B cell (primary cell): ENCODE data around the gene RANBP3. TPM values are rescaled to one million over a fixed set of nuclear protein-coding genes. Genes with fewer than 3 reads are reported as not detected.

Source experiments
- ATAC-seq: fragments of 200-7000 bp; cut with Tn5 transposase; one replicate; pipeline ENCODE4 v1.10.0; 2021; ENCODE audit warnings: low read depth, mild to moderate bottlenecking, moderate number of reproducible peaks, moderate library complexity
- CTCF ChIA-PET: fragments of 350-600 bp; sonication (Branson Sonifier 250); formaldehyde crosslinking; loops from one replicate; lab custom pipeline; 2021; ENCODE audit warnings: antibody characterized with exemption, inconsistent platforms; lab: Charles Lee
- POLR2A ChIA-PET: fragments of 350-600 bp; sonication (Branson Sonifier 250); formaldehyde crosslinking; loops from one replicate; lab custom pipeline; 2021; ENCODE audit warnings: antibody characterized with exemption; lab: Charles Lee
- DNase-seq: peaks from one replicate; pipeline ENCODE4 v3.0.0; 2013
- H2AFZ ChIP-seq: 2 replicates; pipeline ENCODE4 v1.6.1; 2012; ENCODE audit warnings: mild to moderate bottlenecking, low read depth, low read length; ENCODE audit not compliant: insufficient read depth, poor library complexity, severe bottlenecking
- H3K27ac ChIP-seq, 2 donors: 1 replicate in 1 of 2; 2 replicates in 1 of 2; pipeline ENCODE4 v1.5.1; 2012 to 2013; ENCODE audit warnings: low read length in 2 of 2, mild to moderate bottlenecking in 2 of 2, moderate library complexity in 1 of 2
- H3K27me3 ChIP-seq, 4 experiments: fragments of 200-600 bp in 1 of 4; sonication (generic) in 1 of 4; replicated peaks in 1 of 4; 1 replicate in 2 of 4; 2 replicates in 2 of 4; pipeline versions ENCODE4 v1.6.1 to v1.7.0; 2013 to 2016; ENCODE audit warnings: low read length in 3 of 4, mild to moderate bottlenecking in 2 of 4, mixed read lengths in 1 of 4, moderate library complexity in 1 of 4; ENCODE audit not compliant: insufficient read depth in 4 of 4, control insufficient read depth in 3 of 4; ENCODE audit errors: control extremely low read depth in 1 of 4
- H3K36me3 ChIP-seq, 2 experiments: replicated peaks in 1 of 2; 1 replicate in 1 of 2; 2 replicates in 1 of 2; pipeline versions ENCODE4 v1.6.1 to v1.7.1; 2013; ENCODE audit warnings: low read length in 1 of 2; ENCODE audit not compliant: insufficient read depth in 2 of 2, control insufficient read depth in 1 of 2; ENCODE audit errors: control extremely low read depth in 1 of 2, extremely low read depth in 1 of 2
- H3K4me1 ChIP-seq, 2 donors: fragments of 200-600 bp in 1 of 2; sonication (generic) in 1 of 2; 1 replicate in 1 of 2; 2 replicates in 1 of 2; pipeline versions ENCODE4 v1.5.1 to v1.6.1; 2013 to 2017; ENCODE audit warnings: low read length in 2 of 2; ENCODE audit not compliant: control insufficient read depth in 2 of 2, insufficient read depth in 2 of 2
- H3K4me2 ChIP-seq: replicated peaks from 2 replicates; pipeline ENCODE3; 2012; ENCODE audit warnings: mild to moderate bottlenecking, low read depth, low read length; ENCODE audit not compliant: poor library complexity, severe bottlenecking
- H3K4me3 ChIP-seq, 5 experiments: fragments of 200-600 bp in 1 of 5; sonication (generic) in 1 of 5; 1 replicate in 3 of 5; 2 replicates in 2 of 5; pipeline versions ENCODE4 v1.5.1 to v1.7.0; 2011 to 2016; ENCODE audit warnings: low read length in 4 of 5, mild to moderate bottlenecking in 4 of 5, low read depth in 2 of 5, control low read depth in 1 of 5, moderate library complexity in 1 of 5; ENCODE audit not compliant: insufficient read depth in 1 of 5; ENCODE audit errors: control extremely low read depth in 1 of 5, extremely low read depth in 1 of 5
- H3K79me2 ChIP-seq: fragments of 200-600 bp; sonication (generic); one replicate; pipeline ENCODE4 v1.6.0; 2016; ENCODE audit warnings: low read length; ENCODE audit not compliant: control insufficient read depth, insufficient read depth
- H3K9ac ChIP-seq: fragments of 200-600 bp; sonication (generic); 2 replicates; pipeline ENCODE4 v1.6.1; 2017; ENCODE audit warnings: mild to moderate bottlenecking, low read length, moderate library complexity
- H3K9me3 ChIP-seq, 3 donors: one replicate each; pipeline versions ENCODE4 v1.6.1 to v1.7.1; 2013; ENCODE audit warnings: low read length in 2 of 3; ENCODE audit not compliant: control insufficient read depth in 2 of 3, insufficient read depth in 1 of 3; ENCODE audit errors: control extremely low read depth in 1 of 3
- H4K20me1 ChIP-seq: 2 replicates; pipeline ENCODE4 v1.6.0; 2012; ENCODE audit warnings: mild to moderate bottlenecking, low read length; ENCODE audit not compliant: insufficient read depth, control insufficient read depth, poor library complexity, severe bottlenecking
- H3K27ac Mint-ChIP-seq: one replicate; pipeline ENCODE4 v1.8.0; 2021; ENCODE audit warnings: mixed read lengths
- H3K27me3 Mint-ChIP-seq: one replicate; pipeline ENCODE4 v1.8.0; 2021; ENCODE audit warnings: mixed read lengths
- H3K4me1 Mint-ChIP-seq: one replicate; pipeline ENCODE4 v1.8.0; 2021; ENCODE audit warnings: mixed read lengths
- H3K4me3 Mint-ChIP-seq: one replicate; pipeline ENCODE4 v1.8.0; 2021; ENCODE audit warnings: mixed read lengths
- H3K9me3 Mint-ChIP-seq: one replicate; pipeline ENCODE4 v1.8.0; 2022; ENCODE audit warnings: mixed read lengths; ENCODE audit not compliant: insufficient read depth
- EZH2 ChIP-seq: IDR thresholded peaks from 2 replicates; pipeline ENCODE4 v1.6.1; 2012; ENCODE audit warnings: borderline replicate concordance, low read depth, mild to moderate bottlenecking, moderate library complexity, low read length; ENCODE audit not compliant: insufficient read depth, poor library complexity, severe bottlenecking
- WGBS: methylation state at CpG from one replicate; pipeline ENCODE4 v1.1.5; 2013; ENCODE audit warnings: missing lambda C conversion rate; ENCODE audit not compliant: insufficient coverage; 5-methylcytosine and 5-hydroxymethylcytosine counted together
- intact Hi-C: fragments of 100-400 bp; cut with micrococcal nuclease; formaldehyde crosslinking; loops from one replicate; pipeline ENCODE4 v1.10.0; 2022
- polyA plus RNA-seq: library from polyadenylated mRNA; depleted of rRNA; stranded (reverse); fragments of >200 nt; gene quantifications from 2 replicates; pipeline ENCODE4 v1.2.3, GENCODE V29; 2012
- total RNA-seq, 2 donors: library from RNA; stranded (reverse); fragments of 120-200 nt in 1 of 2; gene quantifications; 1 replicate in 1 of 2; 2 replicates in 1 of 2; pipeline versions ENCODE4 v1.2.3 to v1.2.4, GENCODE V29; 2013 to 2022
- TF ChIP-seq, protein P1 (sequence below): fragments of 200-600 bp; IDR thresholded peaks from one replicate; pipeline ENCODE4 v1.8.0; 2022; ENCODE audit warnings: antibody characterized with exemption, mild to moderate bottlenecking

The RANBP3 gene
- total and polyA plus RNA-seq, 2 donors (not counting 1 experiment from before 2014, with no cell fraction given) = 86.7 to 91.7 TPM

- Histone ChIP-seq H2AFZ (no peak overlapping the region), H4K20me1 (peaks cover 70% of the 10 kb centered on the region), H3K36me3 (peaks cover 0 to 72% of the 10 kb centered on the region in 2 experiments), H3K27me3 (no peaks in the 10 kb centered on the region), H3K9me3 (no peaks in the 10 kb centered on the region), H3K79me2 (peaks cover 51% of the 10 kb centered on the region), H3K4me2 (no peak overlapping the region), H3K27ac (no peak overlapping the region), H3K4me3 (no peak overlapping the region), H3K9ac (no peak overlapping the region), H3K4me1 (no peaks in the 10 kb centered on the region)
- TF ChIP-seq, protein P1, sequence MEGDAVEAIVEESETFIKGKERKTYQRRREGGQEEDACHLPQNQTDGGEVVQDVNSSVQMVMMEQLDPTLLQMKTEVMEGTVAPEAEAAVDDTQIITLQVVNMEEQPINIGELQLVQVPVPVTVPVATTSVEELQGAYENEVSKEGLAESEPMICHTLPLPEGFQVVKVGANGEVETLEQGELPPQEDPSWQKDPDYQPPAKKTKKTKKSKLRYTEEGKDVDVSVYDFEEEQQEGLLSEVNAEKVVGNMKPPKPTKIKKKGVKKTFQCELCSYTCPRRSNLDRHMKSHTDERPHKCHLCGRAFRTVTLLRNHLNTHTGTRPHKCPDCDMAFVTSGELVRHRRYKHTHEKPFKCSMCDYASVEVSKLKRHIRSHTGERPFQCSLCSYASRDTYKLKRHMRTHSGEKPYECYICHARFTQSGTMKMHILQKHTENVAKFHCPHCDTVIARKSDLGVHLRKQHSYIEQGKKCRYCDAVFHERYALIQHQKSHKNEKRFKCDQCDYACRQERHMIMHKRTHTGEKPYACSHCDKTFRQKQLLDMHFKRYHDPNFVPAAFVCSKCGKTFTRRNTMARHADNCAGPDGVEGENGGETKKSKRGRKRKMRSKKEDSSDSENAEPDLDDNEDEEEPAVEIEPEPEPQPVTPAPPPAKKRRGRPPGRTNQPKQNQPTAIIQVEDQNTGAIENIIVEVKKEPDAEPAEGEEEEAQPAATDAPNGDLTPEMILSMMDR = no peak
- TF ChIP-seq EZH2 = no peak
- no peak for DNase-seq
- Mint-ChIP-seq H3K27me3 (no peaks in the 10 kb centered on the region), H3K4me1 (no peaks in the 10 kb centered on the region), H3K4me3 (no peak overlapping the region), H3K9me3 (no peaks in the 10 kb centered on the region), H3K27ac (no peak overlapping the region)
- ChIA-PET POLR2A (no interaction called here), CTCF (no interaction called here)
- intact Hi-C loops = no loop called here
- no peak for ATAC-seq
- WGBS = 96% methylated on average over 7 of the region's 16 CpGs
Measured at GRCh38 chr19:5934774-5935472, 43.0 kb downstream of the RANBP3 start.

DNA sequence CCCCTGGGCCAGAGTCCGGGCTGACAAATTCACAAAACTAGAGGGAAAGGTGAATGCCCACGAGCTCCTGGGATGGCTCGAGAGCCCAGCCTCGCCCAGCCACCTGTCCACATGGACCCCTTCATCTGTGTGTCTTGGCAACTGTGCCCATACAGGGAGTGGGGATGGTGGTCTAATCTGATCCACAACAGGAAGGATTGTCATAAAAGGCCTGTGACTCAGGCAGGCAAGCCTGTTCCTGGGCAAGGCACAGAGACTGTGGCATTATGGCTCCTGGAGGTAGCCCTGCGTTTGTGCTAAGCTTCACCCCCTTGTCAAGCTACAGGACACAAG is 43.9 kb downstream of the RANBP3 start:
- Histone ChIP-seq H3K4me2 (no peak overlapping the region), H3K27ac (no peak overlapping the region), H3K79me2 (peaks cover 52% of the 10 kb centered on the region), H3K4me1 (no peaks in the 10 kb centered on the region), H3K9me3 (no peaks in the 10 kb centered on the region), H3K36me3 (peaks cover 0 to 74% of the 10 kb centered on the region in 2 experiments), H4K20me1 (peaks cover 66% of the 10 kb centered on the region), H3K4me3 (no peak overlapping the region), H2AFZ (no peak overlapping the region), H3K9ac (no peak overlapping the region), H3K27me3 (no peaks in the 10 kb centered on the region)
- no peaks in the 10 kb centered on the region for H3K27me3 Mint-ChIP-seq
- DNase-seq = no peak
- no peak overlapping the region for H3K27ac Mint-ChIP-seq
- CTCF ChIA-PET = no interaction called here
- no peak for ATAC-seq
- no peak overlapping the region for H3K4me3 Mint-ChIP-seq
- no peaks in the 10 kb centered on the region for H3K9me3 Mint-ChIP-seq
- 98% methylated on average over 5 of the region's 5 CpGs for WGBS
- TF ChIP-seq, protein P1 = no peak
- TF ChIP-seq EZH2 = no peak
- intact Hi-C loops = no loop called here
- no peaks in the 10 kb centered on the region for H3K4me1 Mint-ChIP-seq
- POLR2A ChIA-PET = interaction anchor here (0.5 kb wide), 1 partner anchor 1107 kb away, joined by 7 read pairs; no protein-coding TSS in a partner anchor
